Neuronal stem cell (in vitro differentiated cells): ENCODE results near the gene CTNNA3.

Experiments used
- DNase-seq: peaks from one replicate; pipeline ENCODE4 v3.0.0-alpha.2; 2013; ENCODE audit warnings: low spot score
- H2AFZ ChIP-seq: one replicate; pipeline ENCODE4 v1.6.1; 2013; ENCODE audit warnings: mild to moderate bottlenecking, low read length, inconsistent platforms
- H2AK5ac ChIP-seq: 2 replicates; pipeline ENCODE4 v1.6.1; 2013; ENCODE audit warnings: low read depth, mild to moderate bottlenecking, inconsistent platforms, low read length, moderate library complexity, mixed read lengths
- H2BK120ac ChIP-seq: 2 replicates; pipeline ENCODE4 v1.6.1; 2013; ENCODE audit warnings: low read depth, mild to moderate bottlenecking, inconsistent platforms, low read length, moderate library complexity, mixed read lengths
- H2BK12ac ChIP-seq: one replicate; pipeline ENCODE4 v1.6.1; 2013; ENCODE audit warnings: low read length, inconsistent platforms
- H2BK15ac ChIP-seq: 2 replicates; pipeline ENCODE4 v1.6.1; 2013; ENCODE audit warnings: mild to moderate bottlenecking, low read length, inconsistent platforms, mixed read lengths
- H2BK5ac ChIP-seq: one replicate; pipeline ENCODE4 v1.6.1; 2013; ENCODE audit warnings: inconsistent platforms, mild to moderate bottlenecking, low read length, moderate library complexity
- H3K14ac ChIP-seq: one replicate; pipeline ENCODE4 v1.6.1; 2013; ENCODE audit warnings: low read length, inconsistent platforms
- H3K18ac ChIP-seq: 2 replicates; pipeline ENCODE4 v1.6.1; 2013; ENCODE audit warnings: low read length, inconsistent platforms
- H3K23ac ChIP-seq: 2 replicates; pipeline ENCODE4 v1.6.1; 2013; ENCODE audit warnings: low read depth, mild to moderate bottlenecking, mixed read lengths, low read length, inconsistent platforms; ENCODE audit not compliant: poor library complexity
- H3K27ac ChIP-seq: replicated peaks from 3 replicates; pipeline ENCODE4 v1.5.1; 2013; ENCODE audit warnings: low read length, inconsistent platforms
- H3K27me3 ChIP-seq, 3 experiments: 2 replicates each; pipeline ENCODE4 v1.6.1; 2013; ENCODE audit warnings: low read length in 3 of 3, mild to moderate bottlenecking in 2 of 3, inconsistent platforms in 1 of 3, low read depth in 1 of 3, mixed read lengths in 1 of 3, moderate library complexity in 1 of 3; ENCODE audit not compliant: control insufficient read depth in 3 of 3, insufficient read depth in 3 of 3
- H3K36me3 ChIP-seq, 2 donors: replicated peaks in 1 of 2; 2 replicates each; pipeline ENCODE4 v1.6.1; 2013; ENCODE audit warnings: low read length in 2 of 2; ENCODE audit not compliant: control insufficient read depth in 2 of 2, insufficient read depth in 2 of 2
- H3K4ac ChIP-seq: 2 replicates; pipeline ENCODE4 v1.6.1; 2013; ENCODE audit warnings: inconsistent platforms, mild to moderate bottlenecking, low read length, moderate library complexity
- H3K4me1 ChIP-seq, 2 donors: 1 replicate in 1 of 2; 2 replicates in 1 of 2; pipeline ENCODE4 v1.6.1; 2013; ENCODE audit warnings: low read length in 2 of 2, low read depth in 1 of 2; ENCODE audit not compliant: control insufficient read depth in 2 of 2, insufficient read depth in 1 of 2
- H3K4me2 ChIP-seq: one replicate; pipeline ENCODE4 v1.6.1; 2013; ENCODE audit warnings: mild to moderate bottlenecking, low read length, inconsistent platforms; ENCODE audit not compliant: insufficient read depth, poor library complexity, severe bottlenecking
- H3K4me3 ChIP-seq, 2 donors: 2 replicates each; pipeline ENCODE4 v1.5.1; 2013; ENCODE audit warnings: low read length in 2 of 2, mild to moderate bottlenecking in 2 of 2, inconsistent platforms in 1 of 2, moderate library complexity in 1 of 2
- H3K79me1 ChIP-seq: one replicate; pipeline ENCODE4 v1.6.1; 2013; ENCODE audit warnings: low read depth, mild to moderate bottlenecking, inconsistent platforms, low read length, moderate library complexity
- H3K9ac ChIP-seq: one replicate; pipeline ENCODE4 v1.6.1; 2013; ENCODE audit warnings: mild to moderate bottlenecking, low read depth, low read length, inconsistent platforms; ENCODE audit not compliant: poor library complexity
- H3K9me3 ChIP-seq, 2 donors: replicated peaks in 1 of 2; 2 replicates each; pipeline versions ENCODE3 to v1.6.1; 2013; ENCODE audit warnings: low read length in 2 of 2, mild to moderate bottlenecking in 2 of 2, inconsistent platforms in 1 of 2, low read depth in 1 of 2, mixed read lengths in 1 of 2, moderate library complexity in 1 of 2; ENCODE audit not compliant: control insufficient read depth in 2 of 2, insufficient read depth in 1 of 2
- H4K8ac ChIP-seq: one replicate; pipeline ENCODE4 v1.6.1; 2013; ENCODE audit warnings: low read depth, mild to moderate bottlenecking, inconsistent platforms, low read length, moderate library complexity
- H4K91ac ChIP-seq: one replicate; pipeline ENCODE4 v1.6.1; 2013; ENCODE audit warnings: low read length, low read depth, mild to moderate bottlenecking, inconsistent platforms; ENCODE audit not compliant: poor library complexity
- WGBS, 2 donors: extraction: QIAGEN DNeasy Blood & Tissue Kit; methylation state at CpG; one replicate each; pipeline ENCODE4 v1.1.7; 2013; ENCODE audit warnings: missing lambda C conversion rate in 2 of 2, mixed read lengths in 1 of 2; ENCODE audit not compliant: insufficient read length in 2 of 2, insufficient replicate concordance in 1 of 2; ENCODE audit errors: extremely low coverage in 2 of 2; 5-methylcytosine and 5-hydroxymethylcytosine counted together

CTNNA3 gene

GRCh38 chr10:66747451-66747850 lies 948.5 kb downstream of the CTNNA3 start:
- Histone ChIP-seq H3K27me3 (no peaks in the 10 kb centered on the region), H3K79me1 (no peaks in the 10 kb centered on the region), H3K36me3 (no peaks in the 10 kb centered on the region), H3K9ac (no peak overlapping the region), H2BK12ac (no peak overlapping the region), H3K14ac (no peak overlapping the region), H3K9me3 (no peaks in the 10 kb centered on the region), H3K4me2 (no peak overlapping the region), H2AK5ac (no peak overlapping the region), H3K4me1 (no peaks in the 10 kb centered on the region), H2AFZ (no peak overlapping the region), H2BK5ac (no peak overlapping the region), H4K8ac (no peak overlapping the region), H4K91ac (no peak overlapping the region), H3K27ac (no peak overlapping the region), H3K18ac (no peak overlapping the region), H3K4ac (no peak overlapping the region), H3K23ac (no peak overlapping the region), H2BK15ac (no peak overlapping the region), H3K4me3 (no peak overlapping the region), H2BK120ac (no peak overlapping the region)
- DNase-seq = no peak
- no CpG with 5 or more reads among the region's 2 CpGs for WGBS, 2 donors

GRCh38 chr10:66746711-66747110 lies 949.3 kb downstream of the CTNNA3 start:
- no peaks in the 10 kb centered on the region for H3K27me3 ChIP-seq
- no peaks in the 10 kb centered on the region for H3K36me3 ChIP-seq
- H3K4me3 ChIP-seq = no peak overlapping the region
- H3K14ac ChIP-seq = no peak overlapping the region
- H4K8ac ChIP-seq = no peak overlapping the region
- H4K91ac ChIP-seq = no peak overlapping the region
- WGBS, 2 donors = no CpG with 5 or more reads among the region's 2 CpGs
- no peak overlapping the region for H2AK5ac ChIP-seq
- no peak overlapping the region for H3K23ac ChIP-seq
- H2BK120ac ChIP-seq = no peak overlapping the region
- H3K18ac ChIP-seq = no peak overlapping the region
- H3K79me1 ChIP-seq = no peaks in the 10 kb centered on the region
- H3K4ac ChIP-seq = no peak overlapping the region
- no peaks in the 10 kb centered on the region for H3K9me3 ChIP-seq
- H2AFZ ChIP-seq = no peak overlapping the region
- no peak for DNase-seq
- H2BK12ac ChIP-seq = no peak overlapping the region
- no peak overlapping the region for H3K9ac ChIP-seq
- no peak overlapping the region for H2BK15ac ChIP-seq
- H2BK5ac ChIP-seq = no peak overlapping the region
- no peak overlapping the region for H3K27ac ChIP-seq
- H3K4me2 ChIP-seq = no peak overlapping the region
- no peaks in the 10 kb centered on the region for H3K4me1 ChIP-seq

- no peak overlapping the region for H3K23ac ChIP-seq
- H3K27me3 ChIP-seq = no peaks in the 10 kb centered on the region
- no peak overlapping the region for H3K4ac ChIP-seq
- H2BK12ac ChIP-seq = no peak overlapping the region
- DNase-seq = no peak
- H3K18ac ChIP-seq = no peak overlapping the region
- no peak overlapping the region for H3K4me2 ChIP-seq
- no peaks in the 10 kb centered on the region for H3K79me1 ChIP-seq
- no peak overlapping the region for H2AFZ ChIP-seq
- H3K36me3 ChIP-seq = no peaks in the 10 kb centered on the region
- no peak overlapping the region for H3K9ac ChIP-seq
- H3K27ac ChIP-seq = no peak overlapping the region
- H2BK15ac ChIP-seq = no peak overlapping the region
- H3K14ac ChIP-seq = no peak overlapping the region
- H4K8ac ChIP-seq = no peak overlapping the region
- H3K9me3 ChIP-seq = no peaks in the 10 kb centered on the region
- no peaks in the 10 kb centered on the region for H3K4me1 ChIP-seq
- H2BK5ac ChIP-seq = no peak overlapping the region
- H2BK120ac ChIP-seq = no peak overlapping the region
- H2AK5ac ChIP-seq = no peak overlapping the region
- H4K91ac ChIP-seq = no peak overlapping the region
- H3K4me3 ChIP-seq = no peak overlapping the region
These were observed 949.7 kb downstream of the CTNNA3 start for GRCh38 chr10:66746246-66746645.

GRCh38 chr10:66744915-66745314 lies 951.1 kb downstream of the CTNNA3 start:
- H4K8ac ChIP-seq = no peak overlapping the region
- H3K4me2 ChIP-seq = no peak overlapping the region
- H3K23ac ChIP-seq = no peak overlapping the region
- no peaks in the 10 kb centered on the region for H3K79me1 ChIP-seq
- H2BK5ac ChIP-seq = no peak overlapping the region
- H3K36me3 ChIP-seq = no peaks in the 10 kb centered on the region
- H3K4me1 ChIP-seq = no peaks in the 10 kb centered on the region
- no peak for DNase-seq
- no CpG with 5 or more reads among the region's 2 CpGs for WGBS, 2 donors
- no peak overlapping the region for H4K91ac ChIP-seq
- no peak overlapping the region for H3K18ac ChIP-seq
- no peak overlapping the region for H2AFZ ChIP-seq
- H3K4ac ChIP-seq = no peak overlapping the region
- no peaks in the 10 kb centered on the region for H3K9me3 ChIP-seq
- H3K4me3 ChIP-seq = no peak overlapping the region
- H2BK15ac ChIP-seq = no peak overlapping the region
- H2AK5ac ChIP-seq = no peak overlapping the region
- no peak overlapping the region for H2BK120ac ChIP-seq
- no peak overlapping the region for H2BK12ac ChIP-seq
- no peak overlapping the region for H3K27ac ChIP-seq
- no peaks in the 10 kb centered on the region for H3K27me3 ChIP-seq
- no peak overlapping the region for H3K14ac ChIP-seq
- no peak overlapping the region for H3K9ac ChIP-seq
